Middle frontal gyrus (tissue), 1 donor: ENCODE results near the gene CPAMD8.
"Not testable (repeated sequence)": the region's sequence is repeated elsewhere in the genome, so short reads cannot be mapped to it uniquely, and the experiment has no call there.

Source experiments
- DNase-seq: peaks from one replicate; pipeline ENCODE4 v3.0.0-alpha.2; 2015; ENCODE audit warnings: low spot score; ENCODE audit errors: extremely low spot score

The CPAMD8 gene

GRCh38 chr19:16876904-16877361 lies 149.7 kb downstream of the CPAMD8 start:
- no peak for DNase-seq

- DNase-seq, result no peak
These were observed 150.7 kb downstream of the CPAMD8 start for GRCh38 chr19:16875584-16876555.

GRCh38 chr19:16874978-16875299 lies 151.7 kb downstream of the CPAMD8 start:
- DNase-seq, result not testable (repeated sequence)

GRCh38 chr19:16874250-16874977 lies 152.2 kb downstream of the CPAMD8 start:
- no peak for DNase-seq

- no peak for DNase-seq
These were observed 153.0 kb downstream of the CPAMD8 start for GRCh38 chr19:16873594-16873993.

GRCh38 chr19:16872728-16873127 lies 153.9 kb downstream of the CPAMD8 start:
- no peak for DNase-seq

GRCh38 chr19:16871871-16872270 lies 154.7 kb downstream of the CPAMD8 start:
- no peak for DNase-seq

GRCh38 chr19:16869331-16869972 lies 157.2 kb downstream of the CPAMD8 start:
- no peak for DNase-seq

GRCh38 chr19:16868423-16869130 lies 158.0 kb downstream of the CPAMD8 start:
- DNase-seq, result no peak

- no peak for DNase-seq
These were observed 159.4 kb downstream of the CPAMD8 start for GRCh38 chr19:16867211-16867610.

GRCh38 chr19:16862826-16863415 lies 163.7 kb downstream of the CPAMD8 start:
- no peak for DNase-seq

- no peak for DNase-seq
These were observed 164.8 kb downstream of the CPAMD8 start for GRCh38 chr19:16861834-16862233.

- DNase-seq, result no peak
These were observed 165.6 kb downstream of the CPAMD8 start for GRCh38 chr19:16861011-16861410.

- DNase-seq, result no peak
These were observed 166.5 kb downstream of the CPAMD8 start for GRCh38 chr19:16860118-16860517.

GRCh38 chr19:16859626-16860025 lies 167.0 kb downstream of the CPAMD8 start:
- DNase-seq, result no peak

GRCh38 chr19:16856091-16856490 lies 170.5 kb downstream of the CPAMD8 start:
- DNase-seq, result no peak

GRCh38 chr19:16853066-16853465 lies 173.5 kb downstream of the CPAMD8 start:
- DNase-seq, result no peak

GRCh38 chr19:16851031-16851712 lies 175.4 kb downstream of the CPAMD8 start:
- no peak for DNase-seq

- no peak for DNase-seq
These were observed 176.5 kb downstream of the CPAMD8 start for GRCh38 chr19:16850133-16850532.

GRCh38 chr19:16849168-16849567 lies 177.4 kb downstream of the CPAMD8 start:
- no peak for DNase-seq
